ENCODE results near the gene FYN.

DNA sequence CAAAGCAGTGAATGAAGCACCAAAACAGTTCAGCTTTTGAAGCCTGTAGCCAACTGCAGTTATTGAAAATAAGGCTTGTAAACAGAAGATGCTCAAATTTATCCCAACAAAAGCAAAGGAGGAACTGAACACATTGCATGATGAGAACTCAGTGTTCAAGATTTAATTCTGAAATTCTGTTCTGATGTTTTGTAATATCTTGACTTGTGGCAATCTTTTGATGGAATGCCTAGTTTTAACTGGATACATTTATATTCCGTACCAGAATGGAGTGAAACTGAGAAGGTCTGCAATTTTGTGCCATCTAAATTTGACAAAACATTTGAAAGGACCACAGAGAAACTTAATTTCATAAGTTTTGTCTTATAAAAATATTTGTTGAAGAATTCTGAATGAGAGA lies 17.5 kb downstream of the FYN start:
- TF ChIP-seq POLR2A (IDR thresholded peaks at IDR 0.05; ENCODE audit: low read depth, low read length) = no peak
- TF ChIP-seq SPI1 (IDR thresholded peaks at IDR 0.05; ENCODE audit: low read depth, low read length) = no peak
- no peak for TF ChIP-seq POLR2AphosphoS5 (IDR thresholded peaks at IDR 0.05; ENCODE audit: low read depth, low read length)
- TF ChIP-seq PAX5 (IDR thresholded peaks at IDR 0.05; ENCODE audit: insufficient read depth, low read length, severe bottlenecking) = no peak

Measured in GM12891 (cell line).